Renal pelvis (tissue), 4 donors: ENCODE results near the gene MYOM1. TPM values are rescaled to one million over a fixed set of nuclear protein-coding genes. Genes with fewer than 3 reads are reported as not detected.
"Not testable (repeated sequence)": the region's sequence is repeated elsewhere in the genome, so short reads cannot be mapped to it uniquely, and the experiment has no call there.

Experiments
- DNase-seq: peaks from one replicate; pipeline ENCODE4 v3.0.0-alpha.2; 2013
- polyA plus RNA-seq, 3 donors: library from polyadenylated mRNA; unstranded; fragments of 120-200 nt; gene quantifications; one replicate each; pipeline ENCODE4 v1.2.1, GENCODE V29; 2013; ENCODE audit not compliant: insufficient read length in 3 of 3

Gene MYOM1
- polyA plus RNA-seq, 3 donors = 7.8 to 8.9 (median 8.7) TPM

DNA sequence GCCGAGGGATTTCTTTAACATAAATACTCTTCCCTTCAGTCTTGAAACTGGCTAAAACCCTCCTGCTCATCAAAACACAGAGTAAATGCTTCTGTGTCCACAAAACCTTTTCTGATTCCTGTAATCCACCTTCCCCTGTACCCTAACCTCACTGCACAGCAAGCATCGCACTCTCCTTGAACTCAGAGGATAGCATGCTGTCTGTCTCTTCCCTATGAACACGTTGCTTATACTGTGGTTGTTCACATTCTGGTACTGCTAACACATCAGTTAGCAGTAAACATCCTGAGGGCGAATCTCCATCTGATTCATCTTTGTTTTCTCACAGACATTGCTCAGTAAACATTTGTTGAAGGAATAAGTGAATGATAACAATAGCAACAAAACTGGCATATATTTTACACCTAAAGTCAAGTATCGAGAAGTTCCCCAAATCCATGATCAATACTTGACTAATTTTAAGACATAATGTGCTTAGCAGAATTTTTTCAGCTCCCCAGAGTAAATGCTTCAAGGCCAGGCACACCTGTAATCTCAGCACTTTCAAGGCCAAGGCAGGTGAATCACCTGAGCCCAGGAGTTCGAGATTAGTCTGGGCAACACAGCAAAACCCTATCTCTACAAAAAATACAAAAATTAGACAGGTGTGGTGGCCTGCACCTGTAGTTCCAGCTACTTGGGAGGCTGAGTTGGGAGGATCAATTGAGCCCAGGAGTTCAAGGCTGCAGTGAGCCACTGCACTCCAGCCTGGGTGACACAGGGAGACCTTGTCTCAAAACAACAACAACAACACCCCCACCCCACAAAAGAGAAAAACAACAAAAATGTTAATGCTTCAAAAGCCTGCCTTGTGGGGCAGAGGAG lies 161.2 kb downstream of the MYOM1 start:
- DNase-seq = no peak

GRCh38 chr18:3057526-3057925 lies 162.2 kb downstream of the MYOM1 start:
- DNase-seq = no peak

DNA sequence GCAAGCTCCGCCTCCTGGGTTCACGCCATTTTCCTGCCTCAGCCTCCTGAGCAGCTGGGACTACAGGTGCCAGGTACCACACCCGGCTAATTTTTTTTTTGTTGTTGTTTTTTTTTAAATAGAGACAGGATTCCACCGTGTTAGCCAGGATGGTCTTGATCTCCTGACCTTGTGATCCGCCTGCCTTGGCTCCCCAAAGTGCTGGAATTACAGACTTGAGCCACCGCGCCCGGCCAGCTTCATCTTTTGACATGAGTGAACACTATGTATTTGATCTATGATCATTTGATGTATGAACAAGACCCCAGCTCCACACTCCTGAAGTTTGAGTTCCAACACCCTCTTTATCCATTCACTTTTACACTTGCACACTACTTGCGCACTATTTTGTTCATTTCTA lies 163.5 kb downstream of the MYOM1 start:
- DNase-seq = no peak

DNA sequence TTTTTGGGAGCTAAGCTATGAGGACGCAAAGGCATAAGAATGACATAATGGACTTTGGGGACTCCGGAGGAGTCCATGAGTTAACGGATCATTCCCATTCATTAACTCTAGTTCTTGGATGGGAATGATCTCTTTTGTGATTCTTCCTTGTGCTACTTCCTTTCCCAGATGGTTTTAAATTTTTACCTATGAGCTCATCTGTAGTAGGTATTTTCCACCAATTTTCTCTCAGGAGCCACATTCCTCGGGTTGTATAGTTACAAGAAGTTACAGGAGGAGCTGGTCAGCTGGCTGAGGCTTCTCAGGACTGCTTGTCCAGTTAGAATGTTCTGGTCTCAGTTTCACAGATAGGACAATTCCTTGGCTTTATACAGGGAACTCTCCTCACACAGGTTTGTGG lies 164.0 kb downstream of the MYOM1 start:
- DNase-seq = no peak

- DNase-seq = no peak
These were observed 164.5 kb downstream of the MYOM1 start for GRCh38 chr18:3055186-3055728.

GRCh38 chr18:3054780-3055179 lies 165.0 kb downstream of the MYOM1 start:
- DNase-seq = no peak

GRCh38 chr18:3054214-3054613 lies 165.6 kb downstream of the MYOM1 start:
- DNase-seq = no peak

GRCh38 chr18:3053081-3053480 lies 166.7 kb downstream of the MYOM1 start:
- DNase-seq = no peak

- DNase-seq = no peak
These were observed 167.4 kb downstream of the MYOM1 start for GRCh38 chr18:3052411-3052758.

- DNase-seq = no peak
These were observed 167.9 kb downstream of the MYOM1 start for GRCh38 chr18:3051718-3052410.

DNA sequence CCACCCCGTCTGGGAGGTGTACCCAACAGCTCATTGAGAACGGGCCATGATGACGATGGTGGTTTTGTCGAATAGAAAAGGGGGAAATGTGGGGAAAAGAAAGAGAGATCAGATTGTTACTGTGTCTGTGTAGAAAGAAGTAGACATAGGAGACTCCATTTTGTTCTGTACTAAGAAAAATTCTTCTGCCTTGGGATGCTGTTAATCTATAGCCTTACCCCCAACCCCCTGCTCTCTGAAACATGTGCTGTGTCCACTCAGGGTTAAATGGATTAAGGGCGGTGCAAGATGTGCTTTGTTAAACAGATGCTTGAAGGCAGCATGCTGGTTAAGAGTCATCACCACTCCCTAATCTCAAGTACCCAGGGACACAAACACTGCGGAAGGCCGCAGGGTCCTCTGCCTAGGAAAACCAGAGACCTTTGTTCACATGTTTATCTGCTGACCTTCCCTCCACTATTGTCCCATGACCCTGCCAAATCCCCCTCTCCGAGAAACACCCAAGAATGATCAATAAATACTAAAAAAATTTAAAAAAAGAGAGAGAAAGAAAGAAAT lies 169.8 kb downstream of the MYOM1 start:
- not testable (repeated sequence) for DNase-seq

DNA sequence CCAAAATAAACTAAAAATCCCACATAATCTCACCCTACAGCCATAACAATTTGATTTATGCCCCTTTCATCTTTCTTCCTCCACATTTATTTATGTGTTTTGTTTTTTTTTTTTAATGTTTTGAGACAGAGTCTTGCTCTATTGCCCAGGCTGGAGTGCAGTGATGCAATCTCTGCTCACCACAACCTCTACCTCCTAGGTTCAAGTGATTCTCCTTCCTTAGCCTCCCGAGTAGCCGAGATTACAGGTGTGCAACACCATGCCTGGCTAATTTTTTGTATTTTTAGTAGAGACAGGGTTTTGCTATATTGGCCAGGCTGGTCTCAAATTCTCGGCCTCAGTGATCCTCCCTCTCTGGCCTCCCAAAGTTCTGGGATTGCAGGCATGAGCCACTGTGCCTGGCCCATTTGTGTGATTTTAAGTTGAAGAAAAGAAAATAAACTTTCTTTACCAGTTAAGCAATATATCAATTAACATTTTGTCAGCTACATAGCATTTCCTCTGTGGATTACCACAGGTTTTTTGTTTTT lies 170.9 kb downstream of the MYOM1 start:
- DNase-seq = no peak

- DNase-seq = no peak
These were observed 171.6 kb downstream of the MYOM1 start for GRCh38 chr18:3048121-3048520.

- DNase-seq = no peak
These were observed 173.5 kb downstream of the MYOM1 start for GRCh38 chr18:3046216-3046808.

DNA sequence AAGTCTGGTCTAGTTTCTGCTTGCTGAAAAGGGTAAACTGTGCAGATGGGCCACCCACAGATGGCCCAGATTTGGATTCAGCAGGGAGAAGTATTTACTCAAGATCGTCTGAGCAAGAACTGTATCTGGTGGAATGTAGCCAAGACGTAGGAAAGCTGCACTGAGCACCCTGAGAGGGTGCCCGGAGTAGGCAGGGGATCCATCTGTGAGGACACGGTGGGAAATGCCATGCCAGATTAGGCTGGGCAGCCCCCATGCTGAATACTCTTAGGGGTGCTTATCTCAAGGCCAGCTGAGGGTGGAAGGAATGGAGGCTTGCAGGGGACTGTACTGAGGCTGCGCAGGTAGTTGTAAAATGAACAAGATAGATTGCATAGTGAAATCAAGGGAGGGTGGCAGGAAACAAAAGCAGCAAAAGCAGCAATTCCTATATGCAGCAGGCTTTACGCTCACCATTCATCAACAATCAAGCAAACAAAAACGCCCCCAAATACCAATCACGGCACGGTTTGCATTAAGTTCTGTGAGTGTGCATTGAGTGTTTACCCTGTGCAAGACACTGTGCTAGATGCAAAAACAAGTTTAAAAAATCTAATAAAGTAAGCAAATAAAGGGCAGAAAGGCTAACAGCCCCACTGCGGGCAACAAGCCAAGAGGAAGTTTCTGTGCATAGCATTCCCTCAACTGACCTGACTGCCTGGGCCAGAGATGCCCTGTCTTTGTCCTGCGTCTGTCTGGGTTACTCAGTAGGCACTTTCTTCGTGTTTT lies 174.7 kb downstream of the MYOM1 start:
- DNase-seq = no peak

DNA sequence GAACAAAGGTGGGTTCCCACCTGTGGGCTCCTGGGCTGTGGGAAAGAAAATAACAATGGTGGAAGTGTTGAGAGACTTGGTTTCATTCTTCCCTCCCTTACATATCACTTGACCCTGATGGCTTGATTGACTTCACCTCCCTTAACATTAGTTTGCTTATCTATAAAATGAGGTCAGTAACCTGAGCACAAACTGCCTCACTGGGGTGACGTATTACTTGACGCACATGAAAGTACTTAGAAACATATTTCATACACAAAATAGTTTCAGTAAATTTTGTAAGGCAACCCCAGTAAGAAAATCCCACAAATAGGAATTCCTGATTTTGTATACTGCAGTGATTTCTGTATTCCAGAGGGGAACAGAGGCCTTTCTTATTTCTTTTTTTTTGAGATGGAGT lies 177.4 kb downstream of the MYOM1 start:
- no peak for DNase-seq

DNA sequence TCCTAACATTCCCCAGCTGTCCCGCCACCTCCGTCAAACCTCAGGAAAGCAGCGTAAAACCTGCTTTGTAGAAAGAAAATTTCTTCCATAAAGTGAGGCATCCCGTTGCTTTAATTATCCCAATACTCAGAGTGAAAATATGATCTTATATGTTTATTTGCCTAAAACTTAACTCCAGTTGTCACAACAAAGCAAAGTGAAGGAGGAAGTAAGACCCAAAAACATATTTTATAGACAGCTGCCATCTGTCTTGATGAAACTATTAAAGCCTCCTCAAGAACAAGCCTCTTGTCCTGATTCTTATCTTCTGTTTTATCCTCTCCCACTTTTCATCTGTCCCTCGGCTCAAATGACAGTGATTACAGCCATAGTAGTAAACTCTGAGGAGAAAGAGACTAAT lies 177.9 kb downstream of the MYOM1 start:
- no peak for DNase-seq

DNA sequence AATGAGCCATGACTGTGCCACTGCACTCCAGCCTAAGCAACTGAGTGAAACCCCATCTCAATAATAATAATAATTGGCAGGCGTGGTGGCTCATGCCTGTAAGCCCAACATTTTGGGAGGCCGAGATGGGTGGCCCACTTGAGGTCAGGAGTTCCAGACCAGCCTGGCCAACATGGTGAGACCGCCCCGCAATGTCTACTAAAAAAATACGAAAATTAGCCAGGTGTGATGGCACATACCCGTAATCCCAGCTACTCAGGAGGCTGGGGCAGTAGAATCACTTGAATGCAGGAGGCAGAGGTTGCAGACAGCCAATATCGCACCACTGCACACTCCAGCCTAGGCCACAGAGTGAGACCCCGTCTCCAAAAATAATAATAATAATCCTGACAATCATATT lies 178.9 kb downstream of the MYOM1 start:
- DNase-seq = no peak

DNA sequence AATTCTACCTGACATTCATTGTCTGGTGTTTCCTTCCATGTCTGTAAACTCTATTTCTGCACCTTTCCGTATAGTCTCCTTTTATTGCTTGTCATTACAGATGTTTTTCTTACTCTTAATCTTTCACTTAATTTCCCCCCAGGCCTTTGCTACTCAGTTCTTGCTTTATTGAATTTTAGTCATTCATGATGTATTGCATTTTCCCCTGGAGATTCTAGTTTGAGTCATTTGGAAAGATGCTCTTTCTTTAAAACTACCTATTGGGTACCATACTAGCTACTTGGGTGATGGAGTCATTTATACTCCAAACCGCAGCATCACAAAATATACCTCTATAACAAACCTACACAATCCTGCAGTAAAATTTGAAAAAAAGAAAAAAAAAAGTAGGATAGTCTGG lies 179.6 kb downstream of the MYOM1 start:
- DNase-seq = no peak

DNA sequence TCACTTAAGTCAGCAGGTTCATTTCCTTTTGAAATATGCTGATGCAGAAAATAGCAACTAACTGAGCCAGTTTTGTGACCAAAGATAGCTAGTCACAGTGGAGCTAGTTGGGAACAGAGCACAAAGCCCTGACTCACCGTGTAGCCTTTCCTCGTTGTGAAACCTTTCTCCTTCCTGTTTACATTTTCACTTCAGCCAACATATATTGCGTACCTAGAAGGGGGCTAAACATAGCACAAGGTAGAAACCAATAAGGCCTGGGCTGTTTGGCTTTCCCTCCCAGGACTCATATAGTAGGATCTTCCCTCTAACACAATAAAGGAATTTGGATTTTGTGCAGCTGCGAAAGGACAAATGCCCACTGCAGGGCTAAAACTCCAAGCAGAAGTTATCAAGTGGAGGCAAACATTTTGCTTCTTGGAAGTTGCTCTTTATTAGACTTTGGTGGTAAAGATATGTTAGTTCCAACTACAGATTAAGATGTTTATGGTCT lies 182.3 kb downstream of the MYOM1 start:
- DNase-seq = no peak

DNA sequence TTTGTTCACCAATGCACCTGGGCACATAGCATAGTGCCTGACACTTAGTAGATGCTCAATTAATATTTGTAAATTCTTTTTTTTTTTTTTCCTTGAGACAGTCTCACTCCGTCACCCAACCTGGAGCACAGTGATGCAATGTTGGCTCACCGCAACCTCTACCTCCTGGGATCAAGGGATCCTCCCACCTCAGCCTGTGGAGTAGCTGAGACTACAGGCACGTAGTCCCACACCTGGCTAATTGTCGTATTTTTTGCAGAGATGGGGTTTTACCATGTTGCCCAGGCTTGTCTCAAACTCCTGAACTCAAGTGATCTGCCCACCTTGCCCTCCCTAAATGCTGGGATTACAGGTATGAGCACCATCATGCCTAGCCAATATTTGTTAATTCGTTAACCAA lies 183.7 kb downstream of the MYOM1 start:
- no peak for DNase-seq
